SH-SY5Y (cell line): ENCODE results near the gene RNU1-4.
"Not testable (repeated sequence)": the region's sequence is repeated elsewhere in the genome, so short reads cannot be mapped to it uniquely, and the experiment has no call there.

Source experiments
- GATA2 ChIP-seq: IDR thresholded peaks from 2 replicates; pipeline ENCODE4 v1.6.1; 2011; ENCODE audit warnings: mild to moderate bottlenecking, low read depth, low read length
- GATA3 ChIP-seq: IDR thresholded peaks from 2 replicates; pipeline ENCODE4 v1.6.1; 2011; ENCODE audit warnings: low read depth, mild to moderate bottlenecking, low read length, moderate library complexity

Gene RNU1-4

DNA sequence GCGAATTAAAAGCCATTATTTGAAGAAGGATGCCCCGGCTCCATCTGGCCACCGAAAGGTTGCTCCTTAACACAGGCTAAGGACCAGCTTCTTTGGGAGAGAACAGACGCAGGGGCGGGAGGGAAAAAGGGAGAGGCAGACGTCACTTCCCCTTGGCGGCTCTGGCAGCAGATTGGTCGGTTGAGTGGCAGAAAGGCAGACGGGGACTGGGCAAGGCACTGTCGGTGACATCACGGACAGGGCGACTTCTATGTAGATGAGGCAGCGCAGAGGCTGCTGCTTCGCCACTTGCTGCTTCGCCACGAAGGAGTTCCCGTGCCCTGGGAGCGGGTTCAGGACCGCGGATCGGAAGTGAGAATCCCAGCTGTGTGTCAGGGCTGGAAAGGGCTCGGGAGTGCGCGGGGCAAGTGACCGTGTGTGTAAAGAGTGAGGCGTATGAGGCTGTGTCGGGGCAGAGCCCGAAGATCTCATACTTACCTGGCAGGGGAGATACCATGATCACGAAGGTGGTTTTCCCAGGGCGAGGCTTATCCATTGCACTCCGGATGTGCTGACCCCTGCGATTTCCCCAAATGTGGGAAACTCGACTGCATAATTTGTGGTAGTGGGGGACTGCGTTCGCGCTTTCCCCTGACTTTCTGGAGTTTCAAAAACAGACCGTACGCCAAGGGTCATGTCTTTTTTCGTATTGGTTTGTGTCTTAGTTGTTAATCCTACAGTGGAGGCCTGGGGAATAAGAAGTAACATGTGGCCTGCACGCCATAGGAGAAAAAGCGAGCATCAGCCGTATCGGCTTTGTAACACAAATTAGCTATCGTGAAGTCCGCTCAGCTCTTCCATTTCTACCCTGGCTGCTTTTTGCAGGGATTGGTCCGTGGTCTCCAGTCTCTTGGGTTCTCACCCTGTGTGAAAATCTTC lies at the start of gene RNU1-4:
Gene RNU1-4, plus strand, starts transcription at position 470 of the 918 bp plus-strand sequence.
- TF ChIP-seq GATA2, GATA3: not testable (repeated sequence)

DNA sequence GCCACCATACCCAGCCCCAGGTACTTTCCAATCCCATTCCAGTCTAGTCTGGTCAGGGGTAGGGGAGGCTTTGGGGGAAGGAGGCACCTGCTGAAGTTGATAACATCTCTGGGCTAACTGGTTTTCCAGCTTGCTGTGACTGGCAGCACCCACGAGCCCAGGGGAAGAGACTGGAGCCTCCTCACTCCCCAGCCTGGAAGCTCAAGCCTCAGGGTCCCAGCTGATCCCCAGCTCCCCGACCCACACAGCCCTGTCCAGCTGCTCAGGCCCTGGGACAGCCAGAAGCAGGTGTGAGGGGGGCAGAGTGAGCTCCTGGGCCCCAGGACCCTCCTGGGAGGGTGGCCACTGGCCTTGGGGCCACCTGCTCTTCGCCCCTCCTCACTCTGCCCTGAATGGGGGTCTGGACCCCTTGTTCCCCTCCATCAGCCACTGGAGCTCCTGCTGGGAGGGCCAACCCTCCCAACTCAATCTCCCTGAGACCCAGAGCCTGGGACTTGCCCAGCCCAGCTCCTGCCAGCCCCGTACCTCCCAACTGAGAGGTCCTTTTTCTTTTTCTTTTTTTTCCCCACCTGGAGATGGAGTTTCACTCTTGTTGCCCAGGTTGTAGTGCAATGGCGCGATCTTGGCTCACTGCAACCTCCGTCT lies 23.5 kb upstream of the RNU1-4 start:
- TF ChIP-seq GATA2 (0 out of 2 replicates have a peak, but pooled peaks have one; percentile 7), GATA3 (no peak)

GRCh38 chr1:16717336-16718098 lies 22.8 kb upstream of the RNU1-4 start:
- TF ChIP-seq GATA3 (no peak), GATA2 (no peak)

DNA sequence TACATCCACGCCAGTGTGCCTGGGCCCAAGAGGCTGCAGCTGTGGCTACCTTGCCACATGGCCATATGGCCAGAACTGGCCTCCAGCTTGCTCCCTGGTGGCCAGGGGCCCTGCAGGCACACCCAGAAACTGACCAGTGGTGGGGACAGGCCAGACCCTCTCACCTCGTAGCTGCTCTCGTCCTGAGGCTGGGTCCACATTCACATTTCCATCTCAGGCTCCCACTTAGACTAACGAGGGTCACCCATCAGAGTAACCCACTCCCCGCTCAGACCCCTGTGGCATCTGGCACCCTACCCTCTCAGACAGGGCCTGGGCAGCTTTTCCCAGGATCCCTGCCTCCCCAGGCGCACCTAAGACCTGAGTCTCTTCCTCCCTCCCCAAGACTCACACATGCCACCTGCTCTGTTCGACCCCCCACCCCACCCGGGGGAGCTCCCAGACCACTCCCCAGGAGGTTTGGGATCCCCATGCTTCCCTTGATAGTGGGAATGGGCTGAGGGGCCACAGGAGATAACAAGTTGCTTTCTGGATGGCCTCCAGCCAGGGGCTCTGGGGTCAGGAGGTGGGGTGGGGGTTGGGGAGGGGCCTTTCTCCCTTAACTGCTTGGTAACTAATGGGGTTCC lies 21.3 kb upstream of the RNU1-4 start:
- TF ChIP-seq GATA2: no peak
- no peak for TF ChIP-seq GATA3

DNA sequence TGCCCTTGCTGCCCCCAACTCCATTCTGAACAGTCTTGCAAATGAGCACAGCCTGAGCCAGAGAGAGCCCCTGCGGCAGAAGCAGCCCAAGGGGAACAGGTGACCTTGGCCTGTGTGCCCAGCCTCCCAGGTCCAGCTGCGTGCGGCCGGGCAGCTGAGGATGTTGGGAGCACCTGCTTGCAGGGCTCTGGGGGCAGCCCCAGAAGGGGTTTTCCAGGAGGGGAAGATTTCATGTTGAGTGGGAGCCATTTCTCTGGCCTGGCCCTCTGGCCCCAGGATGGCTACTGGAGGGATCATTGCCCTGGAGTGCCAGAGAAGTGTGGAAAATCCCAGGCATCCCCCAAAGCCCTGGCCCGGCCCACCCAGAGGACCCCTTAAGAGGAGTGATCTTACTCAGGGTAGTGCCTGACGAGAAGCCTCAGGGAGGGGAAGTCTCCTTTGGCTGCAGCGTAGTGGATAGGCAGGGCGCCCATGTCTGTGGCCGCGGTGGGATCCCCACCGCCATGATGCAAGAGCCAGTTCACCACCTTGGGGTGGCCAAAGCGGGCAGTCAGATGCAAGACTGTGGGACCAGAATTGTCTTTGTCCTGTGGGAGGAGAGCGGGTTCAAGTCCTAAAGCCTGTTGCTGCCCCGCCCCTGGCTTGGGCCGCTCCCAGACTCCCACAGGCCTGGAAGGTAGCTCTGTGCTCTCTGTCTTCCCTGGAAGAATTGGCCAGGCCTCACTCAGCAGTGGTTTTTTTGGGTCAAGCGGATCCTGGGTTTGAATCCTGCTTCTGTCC lies 20.6 kb upstream of the RNU1-4 start:
- TF ChIP-seq GATA2: no peak
- TF ChIP-seq GATA3: no peak

DNA sequence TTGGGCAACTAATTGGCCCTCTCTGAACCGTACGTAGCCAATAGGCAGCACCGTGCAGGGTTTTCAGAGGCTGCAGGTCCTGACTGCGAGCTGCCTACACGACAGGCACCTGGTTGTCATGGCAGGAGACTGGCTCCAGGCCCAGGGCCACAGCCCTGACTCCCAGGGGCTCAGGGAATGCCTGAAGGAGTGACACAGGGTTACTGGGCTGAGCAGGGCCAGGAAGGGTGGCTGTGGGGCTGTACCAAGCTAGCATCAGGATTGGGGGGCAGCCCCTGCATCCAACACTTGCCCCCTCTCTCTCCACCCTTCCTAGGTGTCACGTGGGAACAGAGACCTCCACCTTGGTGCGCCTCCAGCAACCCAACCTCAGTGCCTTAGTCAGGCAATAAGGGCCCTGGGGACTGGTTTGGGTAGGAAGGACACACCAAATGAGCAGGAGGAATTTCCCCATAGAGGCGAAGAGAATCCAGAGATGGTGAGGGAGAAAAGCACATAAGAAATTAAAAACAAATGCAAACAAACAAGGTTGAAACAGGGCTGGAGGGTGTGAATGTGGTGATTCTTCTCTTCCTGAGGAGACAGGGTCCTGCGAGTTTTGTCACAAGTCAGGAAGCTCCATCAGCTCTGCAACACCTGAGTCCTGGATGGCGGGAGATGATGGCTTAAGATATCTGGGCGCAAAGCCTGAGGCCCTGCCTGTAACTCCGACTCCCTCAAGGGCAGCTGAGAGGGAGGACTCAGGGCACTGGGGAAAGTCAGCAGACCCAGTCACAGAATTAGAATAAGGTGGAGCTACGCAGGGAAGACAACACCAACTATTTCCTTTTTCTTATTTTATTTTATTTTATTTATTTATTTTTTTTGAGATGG lies 19.7 kb upstream of the RNU1-4 start:
- TF ChIP-seq GATA3 (no peak), GATA2 (no peak)

GRCh38 chr1:16721871-16722641 lies 18.3 kb upstream of the RNU1-4 start:
- TF ChIP-seq GATA3 (no peak), GATA2 (no peak)

- TF ChIP-seq GATA3 (no peak), GATA2 (no peak)
Observed at GRCh38 chr1:16724718-16725438, 15.4 kb upstream of the RNU1-4 start.

DNA sequence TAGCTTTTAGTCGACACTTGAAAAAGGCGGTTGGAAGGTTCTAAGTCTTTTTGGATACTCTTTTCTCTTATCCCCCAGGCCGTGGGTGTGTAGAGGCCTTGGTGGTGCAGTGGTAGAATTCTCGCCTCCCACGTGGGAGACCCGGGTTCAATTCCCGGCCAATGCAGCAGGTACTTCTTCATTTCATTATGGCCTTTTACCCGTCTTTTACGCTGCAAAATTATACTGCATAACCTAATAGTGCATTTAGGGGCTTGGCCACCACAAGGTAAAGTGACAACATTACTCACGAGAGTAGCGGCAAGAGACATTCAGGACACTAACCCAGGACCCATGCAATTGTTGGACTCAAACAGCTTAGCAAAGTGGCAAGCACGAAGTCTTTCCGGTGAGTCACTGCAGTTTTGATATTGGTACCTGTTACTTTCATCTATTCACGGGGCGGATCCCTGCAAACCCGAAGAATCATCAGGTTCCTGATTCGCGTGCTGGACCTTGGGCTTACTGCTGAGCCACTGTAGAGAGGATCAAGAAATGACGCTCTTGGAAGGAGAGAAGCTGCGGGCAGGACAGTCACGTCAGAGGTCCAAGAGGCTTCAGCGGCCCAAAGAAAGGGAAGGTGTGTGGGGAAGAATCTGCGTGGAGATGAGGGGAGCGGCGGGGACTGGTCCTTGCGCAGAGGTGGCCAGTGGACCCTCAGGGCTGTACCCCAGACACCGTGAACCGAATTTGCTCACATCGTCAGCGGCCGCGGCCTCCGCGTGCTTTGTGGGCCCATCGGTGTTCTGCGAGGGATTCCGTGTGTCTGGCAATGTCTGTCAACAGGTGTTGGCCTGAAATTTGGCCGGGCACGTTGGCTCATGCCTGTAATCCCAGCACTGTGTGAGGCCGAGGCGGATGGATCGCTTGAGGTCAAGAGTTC lies 12.9 kb upstream of the RNU1-4 start:
- no peak for TF ChIP-seq GATA3
- TF ChIP-seq GATA2: no peak
